IMR-90 (cell line): ENCODE results near the gene BICD1. TPM values are rescaled to one million over a fixed set of nuclear protein-coding genes. Genes with fewer than 3 reads are reported as not detected.

Experiments
- ATAC-seq: fragments of 200-7000 bp; cut with Tn5 transposase; 2 replicates; pipeline ENCODE4 v1.9.1; 2020; ENCODE audit warnings: low read depth, mild to moderate bottlenecking, moderate library complexity
- BruUV-seq: library from RNA; stranded (reverse); fragments of 400-500 nt; replicated peaks from 2 replicates; lab custom pipeline; 2021; lab: Mats Ljungman, UMichigan
- CTCF ChIA-PET: fragments of 300-600 bp; formaldehyde crosslinking; extraction: SDS; loops from one replicate; lab custom pipeline; 2021; ENCODE audit warnings: antibody characterized with exemption; lab: Yijun Ruan, JAX
- POLR2A ChIA-PET: fragments of 300-600 bp; sonication (Branson Sonifier 250); formaldehyde crosslinking; loops from one replicate; lab custom pipeline; 2022; ENCODE audit warnings: antibody characterized with exemption; ENCODE audit not compliant: unreplicated experiment; lab: Charles Lee
- DNase-seq: peaks from one replicate; pipeline ENCODE4 v3.0.0; 2013
- H2AFZ ChIP-seq: replicated peaks from 2 replicates; pipeline ENCODE3; 2013; ENCODE audit warnings: low read length, mild to moderate bottlenecking; ENCODE audit not compliant: poor library complexity
- H2AK5ac ChIP-seq: 2 replicates; pipeline ENCODE4 v1.6.1; 2013; ENCODE audit warnings: low read depth, low read length, inconsistent platforms
- H2AK9ac ChIP-seq: replicated peaks from 2 replicates; pipeline ENCODE3; 2013; ENCODE audit warnings: mild to moderate bottlenecking, low read depth, low read length, moderate library complexity; ENCODE audit not compliant: poor library complexity
- H2BK120ac ChIP-seq: 2 replicates; pipeline ENCODE4 v1.6.1; 2013; ENCODE audit warnings: low read depth, low read length, inconsistent platforms
- H2BK15ac ChIP-seq: 3 replicates; pipeline ENCODE4 v1.6.1; 2013; ENCODE audit warnings: low read depth, low read length, inconsistent platforms
- H2BK20ac ChIP-seq: 2 replicates; pipeline ENCODE4 v1.6.1; 2013; ENCODE audit warnings: low read depth, mild to moderate bottlenecking, inconsistent platforms, low read length, moderate library complexity
- H2BK5ac ChIP-seq: 2 replicates; pipeline ENCODE4 v1.6.1; 2013; ENCODE audit warnings: mild to moderate bottlenecking, low read depth, low read length, inconsistent platforms; ENCODE audit not compliant: poor library complexity, severe bottlenecking
- H3K14ac ChIP-seq: replicated peaks from 2 replicates; pipeline ENCODE4 v1.6.1; 2013; ENCODE audit warnings: low read depth, low read length, inconsistent platforms
- H3K18ac ChIP-seq: 2 replicates; pipeline ENCODE4 v1.6.1; 2013; ENCODE audit warnings: low read depth, low read length, control low read depth
- H3K23ac ChIP-seq: 2 replicates; pipeline ENCODE4 v1.6.1; 2013; ENCODE audit warnings: low read depth, low read length, inconsistent platforms
- H3K27ac ChIP-seq: 2 replicates; pipeline ENCODE4 v1.5.1; 2013; ENCODE audit warnings: mild to moderate bottlenecking, control low read depth, low read length; ENCODE audit not compliant: insufficient read depth
- H3K27me3 ChIP-seq: 2 replicates; pipeline ENCODE4 v1.6.1; 2013; ENCODE audit warnings: low read length; ENCODE audit not compliant: control insufficient read depth, insufficient read depth
- H3K36me3 ChIP-seq: 2 replicates; pipeline ENCODE4 v1.6.1; 2013; ENCODE audit warnings: low read length, mixed read lengths; ENCODE audit not compliant: control insufficient read depth, insufficient read depth
- H3K4ac ChIP-seq: 2 replicates; pipeline ENCODE4 v1.6.1; 2013; ENCODE audit warnings: low read depth, low read length, inconsistent platforms
- H3K4me1 ChIP-seq: 2 replicates; pipeline ENCODE4 v1.6.1; 2013; ENCODE audit warnings: low read length, mixed read lengths; ENCODE audit not compliant: control insufficient read depth, insufficient read depth
- H3K4me2 ChIP-seq: 2 replicates; pipeline ENCODE4 v1.6.1; 2013; ENCODE audit warnings: low read depth, mild to moderate bottlenecking, control low read depth, low read length, moderate library complexity
- H3K4me3 ChIP-seq: 2 replicates; pipeline ENCODE4 v1.5.1; 2013; ENCODE audit warnings: low read depth, mild to moderate bottlenecking, control low read depth, low read length, moderate library complexity; ENCODE audit not compliant: insufficient read depth
- H3K56ac ChIP-seq: 2 replicates; pipeline ENCODE4 v1.6.1; 2013; ENCODE audit warnings: low read length, inconsistent platforms; ENCODE audit not compliant: insufficient read depth; ENCODE audit errors: extremely low read depth
- H3K79me1 ChIP-seq, 2 experiments: 2 replicates each; pipeline ENCODE4 v1.6.1; 2013; ENCODE audit warnings: low read length in 2 of 2, inconsistent platforms in 1 of 2, low read depth in 1 of 2
- H3K9ac ChIP-seq: 2 replicates; pipeline ENCODE4 v1.6.1; 2013; ENCODE audit warnings: low read depth, low read length, control low read depth
- H3K9me1 ChIP-seq: 2 replicates; pipeline ENCODE4 v1.6.1; 2013; ENCODE audit warnings: low read length, inconsistent platforms; ENCODE audit not compliant: insufficient read depth
- H3K9me3 ChIP-seq: 2 replicates; pipeline ENCODE4 v1.6.1; 2013; ENCODE audit warnings: low read length; ENCODE audit not compliant: control insufficient read depth, insufficient read depth
- H4K20me1 ChIP-seq: 2 replicates; pipeline ENCODE4 v1.6.1; 2013; ENCODE audit warnings: low read length, inconsistent platforms; ENCODE audit not compliant: insufficient read depth
- H4K5ac ChIP-seq: 2 replicates; pipeline ENCODE4 v1.6.1; 2013; ENCODE audit warnings: mild to moderate bottlenecking, low read depth, low read length, control low read depth
- H4K8ac ChIP-seq, 2 experiments: 2 replicates each; pipeline ENCODE4 v1.6.1; 2013; ENCODE audit warnings: low read depth in 2 of 2, low read length in 2 of 2, control low read depth in 1 of 2, inconsistent platforms in 1 of 2
- H4K91ac ChIP-seq: 2 replicates; pipeline ENCODE4 v1.6.1; 2013; ENCODE audit warnings: low read depth, low read length, inconsistent platforms; ENCODE audit not compliant: insufficient read depth
- BHLHE40 ChIP-seq: fragments of 150-350 bp; IDR thresholded peaks from 2 replicates; pipeline ENCODE4 v1.6.1; 2016; ENCODE audit warnings: mild to moderate bottlenecking, low read depth, low read length
- CEBPB ChIP-seq: IDR thresholded peaks from 2 replicates; pipeline ENCODE4 v1.6.1; 2012; ENCODE audit warnings: low read depth, low read length, improper control_type of control experiment
- CHD1 ChIP-seq: IDR thresholded peaks from 2 replicates; pipeline ENCODE4 v1.6.1; 2012; ENCODE audit warnings: low read depth, low read length, improper control_type of control experiment
- CTCF ChIP-seq: conservative IDR thresholded peaks from 2 replicates; pipeline ENCODE4 v1.5.1; 2012; ENCODE audit warnings: mild to moderate bottlenecking, low read depth, low read length, improper control_type of control experiment
- FOS ChIP-seq: fragments of 150-350 bp; IDR thresholded peaks from 2 replicates; pipeline ENCODE4 v1.6.1; 2016; ENCODE audit warnings: low read depth, low read length
- MAFK ChIP-seq: IDR thresholded peaks from 2 replicates; pipeline ENCODE4 v1.6.1; 2012; ENCODE audit warnings: low read depth, low read length, improper control_type of control experiment
- MAZ ChIP-seq: IDR thresholded peaks from 2 replicates; pipeline ENCODE4 v1.6.1; 2012; ENCODE audit warnings: low read depth, mild to moderate bottlenecking, low read length, improper control_type of control experiment, moderate library complexity, borderline replicate concordance
- NFE2L2 ChIP-seq: fragments of 150-350 bp; IDR thresholded peaks from 2 replicates; pipeline ENCODE4 v1.6.1; 2016; ENCODE audit warnings: low read depth, mild to moderate bottlenecking, low read length
- RAD21 ChIP-seq: IDR thresholded peaks from 2 replicates; pipeline ENCODE4 v1.6.1; 2012; ENCODE audit warnings: low read length, improper control_type of control experiment
- RFX5 ChIP-seq: IDR thresholded peaks from 2 replicates; pipeline ENCODE4 v1.8.0; 2012; ENCODE audit warnings: low read depth, mild to moderate bottlenecking, low read length, moderate library complexity
- SMC3 ChIP-seq: fragments of 150-350 bp; IDR thresholded peaks from 2 replicates; pipeline ENCODE4 v1.6.1; 2016; ENCODE audit warnings: low read depth, mild to moderate bottlenecking, antibody characterized with exemption, low read length, moderate library complexity
- WGBS, 2 experiments: methylation state at CpG; one replicate each; pipeline versions ENCODE4 v1.1.5 to v1.1.7; 2013; ENCODE audit warnings: missing lambda C conversion rate in 2 of 2; ENCODE audit not compliant: insufficient read length in 1 of 2; ENCODE audit errors: extremely low coverage in 2 of 2; 5-methylcytosine and 5-hydroxymethylcytosine counted together
- dilution Hi-C: fragments of 300-500 bp; cut with HindIII; formaldehyde crosslinking; loops from one replicate; pipeline ENCODE4 v1.14.3; 2018; ENCODE audit warnings: low sequenced_read_pairs; ENCODE audit not compliant: unreplicated experiment
- in situ Hi-C: fragments of 300-500 bp; cut with MboI; formaldehyde crosslinking; loops from 3 replicates; pipeline ENCODE4 v1.14.3; 2019; ENCODE audit warnings: low sequenced_read_pairs, inconsistent platforms, mixed read lengths
- intact Hi-C: fragments of 100-400 bp; cut with micrococcal nuclease; formaldehyde crosslinking; loops from 2 replicates; pipeline ENCODE4 v1.10.0; 2022
- polyA plus RNA-seq, 3 experiments: library from polyadenylated mRNA; depleted of rRNA; stranded (reverse); fragments of >200 nt; gene quantifications; 2 replicates each; pipeline ENCODE4 v1.2.3, GENCODE V29; 2012; ENCODE audit warnings: low replicate concordance in 1 of 3
- total RNA-seq: library from RNA; depleted of rRNA; stranded (reverse); fragments of >200 nt; gene quantifications from 2 replicates; pipeline ENCODE4 v1.2.3, GENCODE V29; 2012
- TF ChIP-seq, protein P1 (sequence below): fragments of 150-350 bp; IDR thresholded peaks from 2 replicates; pipeline ENCODE4 v1.6.1; 2017; ENCODE audit warnings: mild to moderate bottlenecking, antibody characterized with exemption, low read length, low read depth

Gene BICD1
- total and polyA plus RNA-seq, 2 of the 4 experiments (the other 2 are of a cell fraction), result 17.2 to 21.8 TPM

DNA sequence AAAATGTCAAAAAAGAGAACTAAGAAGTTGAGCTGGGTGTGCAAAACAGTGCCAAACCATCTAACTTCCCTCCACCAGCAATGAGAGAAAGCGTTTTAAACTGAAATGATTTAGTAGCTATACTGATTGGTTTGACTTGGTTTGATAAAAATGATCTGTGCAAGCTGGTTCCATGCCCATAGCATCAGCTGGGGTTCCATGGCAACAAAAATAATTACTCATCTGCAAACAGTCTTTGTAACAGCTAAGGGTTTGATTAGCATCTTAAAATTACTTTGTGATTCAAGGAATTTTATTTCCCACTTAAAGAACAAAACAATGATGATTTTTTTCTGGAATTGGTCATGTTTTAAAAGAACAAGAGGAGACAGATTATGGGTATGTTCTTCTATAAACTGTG, 15.0 kb upstream of the BICD1 start:
- no peak overlapping the region for H4K91ac ChIP-seq
- no peak overlapping the region for H2BK120ac ChIP-seq
- no peak overlapping the region for H3K4me2 ChIP-seq
- no peak overlapping the region for H2BK20ac ChIP-seq
- no peaks in the 10 kb centered on the region for H3K4me1 ChIP-seq
- POLR2A ChIA-PET, result interaction anchor here (0.5 to 0.6 kb wide), 2 partner anchors 9 to 569 kb away, joined by 3 read pairs; no protein-coding TSS in a partner anchor
- H3K9ac ChIP-seq, result no peak overlapping the region
- CTCF ChIA-PET, result no interaction called here
- in situ Hi-C loops (no loop called here), intact Hi-C loops (no loop called here), dilution Hi-C loops (no loop called here)
- no peak overlapping the region for H3K56ac ChIP-seq
- no peak overlapping the region for H2AK5ac ChIP-seq
- no peak overlapping the region for H3K4ac ChIP-seq
- H3K9me1 ChIP-seq, result no peaks in the 10 kb centered on the region
- no peak overlapping the region for H3K18ac ChIP-seq
- H4K20me1 ChIP-seq, result no peaks in the 10 kb centered on the region
- BruUV-seq, result no TSS peak
- WGBS, 2 experiments, result no CpG with 5 or more reads among the region's 1 CpG
- ATAC-seq, result no peak
- no peaks in the 10 kb centered on the region for H3K79me1 ChIP-seq
- H3K9me3 ChIP-seq, result no peaks in the 10 kb centered on the region
- no peak overlapping the region for H4K5ac ChIP-seq
- H2AK9ac ChIP-seq, result no peak overlapping the region
- no peak overlapping the region for H3K27ac ChIP-seq
- no peak for DNase-seq
- H2BK15ac ChIP-seq, result no peak overlapping the region
- H3K36me3 ChIP-seq, result no peaks in the 10 kb centered on the region
- H2BK5ac ChIP-seq, result no peak overlapping the region
- no peak overlapping the region for H2AFZ ChIP-seq
- no peak for TF ChIP-seq CHD1
- no peak for TF ChIP-seq SMC3
- no peak for TF ChIP-seq CTCF
- no peak for TF ChIP-seq MAFK
- TF ChIP-seq CEBPB, result no peak
- no peak for TF ChIP-seq BHLHE40
- TF ChIP-seq MAZ, result no peak
- TF ChIP-seq, protein P1, sequence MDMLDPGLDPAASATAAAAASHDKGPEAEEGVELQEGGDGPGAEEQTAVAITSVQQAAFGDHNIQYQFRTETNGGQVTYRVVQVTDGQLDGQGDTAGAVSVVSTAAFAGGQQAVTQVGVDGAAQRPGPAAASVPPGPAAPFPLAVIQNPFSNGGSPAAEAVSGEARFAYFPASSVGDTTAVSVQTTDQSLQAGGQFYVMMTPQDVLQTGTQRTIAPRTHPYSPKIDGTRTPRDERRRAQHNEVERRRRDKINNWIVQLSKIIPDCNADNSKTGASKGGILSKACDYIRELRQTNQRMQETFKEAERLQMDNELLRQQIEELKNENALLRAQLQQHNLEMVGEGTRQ, result no peak
- TF ChIP-seq RAD21, result no peak
- no peak for TF ChIP-seq NFE2L2
- TF ChIP-seq RFX5, result no peak
- TF ChIP-seq FOS, result no peak
- H3K14ac ChIP-seq, result no peak overlapping the region
- no peaks in the 10 kb centered on the region for H3K27me3 ChIP-seq
- H4K8ac ChIP-seq, result no peak overlapping the region
- no peak overlapping the region for H3K23ac ChIP-seq
- H3K4me3 ChIP-seq, result no peak overlapping the region
